Heart right ventricle (tissue), 16 donors: ENCODE measurements around the gene RCC2. TPM values are rescaled to one million over a fixed set of nuclear protein-coding genes. Genes with fewer than 3 reads are reported as not detected.
A peak's percentile ranks its signal among the peaks of the same experiment; 100 is the strongest.
"Not testable (repeated sequence)": the region's sequence is repeated elsewhere in the genome, so short reads cannot be mapped to it uniquely, and the experiment has no call there.

ENCODE experiments used
- ATAC-seq, 8 donors: fragments of 200-7000 bp; cut with Tn5 transposase; one replicate each; pipeline ENCODE4 v1.9.1; 2020; ENCODE audit warnings: mild to moderate bottlenecking in 8 of 8, moderate library complexity in 8 of 8, moderate number of reproducible peaks in 1 of 8
- DNase-seq, 2 donors: peaks; one replicate each; pipeline ENCODE4 v3.0.0-alpha.2; 2020
- H3K27ac ChIP-seq, 10 donors: fragments of 200-600 bp; sonication (generic) in 2 of 10; one replicate each; pipeline versions ENCODE4 v1.5.0 to v1.8.0; 2020 to 2022; ENCODE audit warnings: mild to moderate bottlenecking in 3 of 10
- H3K27me3 ChIP-seq, 7 donors: fragments of 200-600 bp; one replicate each; pipeline ENCODE4 v1.8.0; 2021 to 2022; ENCODE audit warnings: mild to moderate bottlenecking in 2 of 7
- H3K36me3 ChIP-seq, 9 donors: fragments of 200-600 bp; sonication (generic) in 1 of 9; one replicate each; pipeline versions ENCODE4 v1.5.0 to v1.8.0; 2020 to 2022; ENCODE audit warnings: mild to moderate bottlenecking in 2 of 9
- H3K4me1 ChIP-seq, 9 donors: fragments of 200-600 bp; sonication (generic) in 1 of 9; one replicate each; pipeline versions ENCODE4 v1.5.0 to v1.8.0; 2020 to 2022; ENCODE audit warnings: mild to moderate bottlenecking in 4 of 9
- H3K4me3 ChIP-seq, 10 donors: fragments of 200-600 bp; sonication (generic) in 2 of 10; one replicate each; pipeline versions ENCODE4 v1.5.0 to v1.8.0; 2020 to 2022; ENCODE audit warnings: mild to moderate bottlenecking in 7 of 10, moderate library complexity in 2 of 10
- H3K9me3 ChIP-seq, 11 donors: fragments of 200-600 bp in 10 of 11; sonication (generic) in 2 of 11; one replicate each; pipeline versions ENCODE4 v1.5.0 to v1.8.0; 2013 to 2022; ENCODE audit warnings: mild to moderate bottlenecking in 2 of 11, control low read depth in 1 of 11, moderate library complexity in 1 of 11
- CTCF ChIP-seq, 9 donors: fragments of 200-600 bp; sonication (generic) in 2 of 9; IDR thresholded peaks; one replicate each; pipeline versions ENCODE4 v1.5.0 to v1.8.0; 2021 to 2022; ENCODE audit warnings: antibody characterized with exemption in 9 of 9, mild to moderate bottlenecking in 5 of 9, moderate library complexity in 1 of 9
- WGBS, 2 donors: extraction: QIAGEN DNeasy Blood & Tissue Kit; methylation state at CpG; one replicate each; pipeline ENCODE4 v1.1.7; 2013; ENCODE audit warnings: inconsistent platforms in 1 of 2; 5-methylcytosine and 5-hydroxymethylcytosine counted together
- intact Hi-C, 10 donors: fragments of 100-400 bp; cut with DNase I; formaldehyde crosslinking; loops; one replicate each; pipeline versions ENCODE4 v1.11.1 to v1.14.2; 2022
- polyA plus RNA-seq, 2 donors: library from polyadenylated mRNA; stranded (reverse); fragments of 200-250 nt; gene quantifications; one replicate each; pipeline ENCODE4 v1.2.3, GENCODE V29; 2013
- total RNA-seq, 10 donors: library from RNA; stranded (reverse); fragmentation: NEBNext Ultra II Directional in 3 of 10; extraction: Animal tissue kit (Norgen Biotek cat#: 25700) in 3 of 10; gene quantifications; one replicate each; pipeline versions ENCODE4 v1.2.1 to v1.2.4, GENCODE V29; 2021 to 2023
- donor health status: Arrhythmogenic right ventricular cardiomyopathy.
- donor health status: ischemic (EF 13 %, LVEDD 7.1; RV severe dilation, severe dysfunction).
- donor health status: healthy with polysubstance abuse.
- donor health status: DM: no; HTN: yes; CAD: no.
- donor health status: DM: no; HTN: no; CAD: no.
- donor health status: ischemic (EF 25% LVEDD 6.9; RV normal size, moderate dysfunction).
- donor health status: ischemic (EF 25% LVEDD 5.7; RV mildly dilated, moderate dysfunction).
- donor health status: healthy.
- donor health status: DM: yes; HTN: yes; CAD: no.
- donor health status: Ischemic cardiomyopathy.
- donor health status: ischemic (EF 35%, LVEDD 5.7; RV mildly dilated, moderate dysfunction).
- donor health status: nonischemic (EF 11% LVEDD 7.7; RV severe dilation, severe dysfunction).
- donor health status: DM: yes; HTN: yes; CAD: no.
- donor health status: PGD.
- donor health status: ischemic (EF 29% LVEDD 5.4; RV normal size, mild dysfunction).
- donor health status: nonischemic (EF 23%, LVEDD 6.1; RV moderate dilation, normal function).

RCC2 gene
- total and polyA plus RNA-seq, 12 donors, result 9.0 to 25.3 (median 11.4) TPM

GRCh38 chr1:17480846-17481245, 41.4 kb upstream of the RCC2 start:
- Histone ChIP-seq H3K4me1 (no peaks in the 10 kb centered on the region), H3K36me3 (no peaks in the 10 kb centered on the region), H3K4me3 (no peak overlapping the region), H3K27me3 (peaks cover 0 to 8% (median 0%) of the 10 kb centered on the region in 7 donors), H3K9me3 (no peaks in the 10 kb centered on the region), H3K27ac (no peak overlapping the region)
- intact Hi-C loops, result loop anchor here in 1 of 10 donors (10.0 kb wide), 1 partner anchor 56 kb away; no protein-coding TSS in a partner anchor
- DNase-seq, result no peak
- ATAC-seq, result no peak
- TF ChIP-seq CTCF (IDR thresholded peaks at IDR 0.05), result no peak
- WGBS, 2 donors, result 77 to 79% methylated on average over 7 of the region's 7 CpGs

GRCh38 chr1:17475752-17476151, 36.3 kb upstream of the RCC2 start:
- Histone ChIP-seq H3K9me3 (no peaks in the 10 kb centered on the region), H3K27ac (no peak overlapping the region), H3K27me3 (peaks cover 0 to 3% (median 0%) of the 10 kb centered on the region in 7 donors), H3K36me3 (no peaks in the 10 kb centered on the region), H3K4me1 (peaks cover 0 to 4% (median 0%) of the 10 kb centered on the region in 9 donors), H3K4me3 (no peak overlapping the region)
- no peak for TF ChIP-seq CTCF (IDR thresholded peaks at IDR 0.05)
- intact Hi-C loops, result loop anchor here in 4 of 10 donors (5.0 kb wide), 2 partner anchors 33 to 53 kb away; no protein-coding TSS in a partner anchor
- ATAC-seq (peak in 6 of 8 donors; percentile 70 to 98 (median 93)), DNase-seq (peak in 1 of 2 donors; percentile 9)
- WGBS, 2 donors, result 46 to 51% methylated on average over 3 of the region's 3 CpGs

- ATAC-seq, H3K27ac ChIP-seq, H3K9me3 ChIP-seq, H3K4me1 ChIP-seq, H3K27me3 ChIP-seq, H3K4me3 ChIP-seq, H3K36me3 ChIP-seq, DNase-seq: not testable (repeated sequence)
- intact Hi-C loops, result loop anchor here in 4 of 10 donors (5.0 kb wide), 2 partner anchors 33 to 53 kb away; no protein-coding TSS in a partner anchor
- WGBS, 2 donors, result 85 to 89% methylated on average over 20 of the region's 20 CpGs
Measured at GRCh38 chr1:17474836-17475555, 35.5 kb upstream of the RCC2 start.

GRCh38 chr1:17472814-17473213, 33.3 kb upstream of the RCC2 start:
- intact Hi-C loops, result no loop called here
- WGBS, 2 donors, result 74 to 77% methylated on average over 5 of the region's 5 CpGs
- Histone ChIP-seq H3K4me3 (no peak overlapping the region), H3K4me1 (peaks cover 0 to 4% (median 0%) of the 10 kb centered on the region in 9 donors), H3K27ac (no peak overlapping the region), H3K9me3 (no peaks in the 10 kb centered on the region), H3K36me3 (no peaks in the 10 kb centered on the region), H3K27me3 (peaks cover 0 to 18% (median 0%) of the 10 kb centered on the region in 7 donors)
- DNase-seq (no peak), ATAC-seq (no peak)
- no peak for TF ChIP-seq CTCF (IDR thresholded peaks at IDR 0.05)

- H3K27ac ChIP-seq, result no peak overlapping the region
- no peak for DNase-seq
- ATAC-seq, result no peak
- 83 to 88% methylated on average over 2 of the region's 2 CpGs for WGBS, 2 donors
- no peak overlapping the region for H3K4me3 ChIP-seq
- no peaks in the 10 kb centered on the region for H3K36me3 ChIP-seq
- peaks cover 0 to 20% (median 4%) of the 10 kb centered on the region in 7 donors for H3K27me3 ChIP-seq
- TF ChIP-seq CTCF (IDR thresholded peaks at IDR 0.05), result no peak
- intact Hi-C loops, result no loop called here
- H3K4me1 ChIP-seq, result peaks cover 0 to 4% (median 0%) of the 10 kb centered on the region in 9 donors
- H3K9me3 ChIP-seq, result no peaks in the 10 kb centered on the region
Measured at GRCh38 chr1:17471393-17471792, 31.9 kb upstream of the RCC2 start.
